Stimulated activated CD8-positive, alpha-beta memory T cell treated with anti-CD3 and anti-CD28 coated beads, Interleukin-12 subunit alpha, Interleukin-12 subunit beta, amount 100 ng/mL, for 24 hours (primary cell): Measurements from ENCODE around the gene SIAH2.
A peak's percentile ranks its signal among the peaks of the same experiment; 100 is the strongest.
"Not testable (repeated sequence)": the region's sequence is repeated elsewhere in the genome, so short reads cannot be mapped to it uniquely, and the experiment has no call there.

Experiments
- DNase-seq: peaks from one replicate; pipeline ENCODE4 v3.0.0-alpha.2; 2020; ENCODE audit errors: extremely low read depth

SIAH2 gene, protein sequence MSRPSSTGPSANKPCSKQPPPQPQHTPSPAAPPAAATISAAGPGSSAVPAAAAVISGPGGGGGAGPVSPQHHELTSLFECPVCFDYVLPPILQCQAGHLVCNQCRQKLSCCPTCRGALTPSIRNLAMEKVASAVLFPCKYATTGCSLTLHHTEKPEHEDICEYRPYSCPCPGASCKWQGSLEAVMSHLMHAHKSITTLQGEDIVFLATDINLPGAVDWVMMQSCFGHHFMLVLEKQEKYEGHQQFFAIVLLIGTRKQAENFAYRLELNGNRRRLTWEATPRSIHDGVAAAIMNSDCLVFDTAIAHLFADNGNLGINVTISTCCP

GRCh38 chr3:150763122-150763840, at the start of gene SIAH2:
TSS of gene SIAH2 (minus strand) at chr3:150763169. CDS start at chr3:150762849, 320 bp downstream.
- peak; percentile 85 for DNase-seq

- no peak for DNase-seq
Measured at GRCh38 chr3:150811984-150812383, 49.0 kb upstream of the SIAH2 start.

GRCh38 chr3:150810641-150811040, 47.7 kb upstream of the SIAH2 start:
- no peak for DNase-seq

- DNase-seq: no peak
Measured at GRCh38 chr3:150806185-150806835, 43.3 kb upstream of the SIAH2 start.

- DNase-seq: no peak
Measured at GRCh38 chr3:150805354-150805753, 42.4 kb upstream of the SIAH2 start.

DNA sequence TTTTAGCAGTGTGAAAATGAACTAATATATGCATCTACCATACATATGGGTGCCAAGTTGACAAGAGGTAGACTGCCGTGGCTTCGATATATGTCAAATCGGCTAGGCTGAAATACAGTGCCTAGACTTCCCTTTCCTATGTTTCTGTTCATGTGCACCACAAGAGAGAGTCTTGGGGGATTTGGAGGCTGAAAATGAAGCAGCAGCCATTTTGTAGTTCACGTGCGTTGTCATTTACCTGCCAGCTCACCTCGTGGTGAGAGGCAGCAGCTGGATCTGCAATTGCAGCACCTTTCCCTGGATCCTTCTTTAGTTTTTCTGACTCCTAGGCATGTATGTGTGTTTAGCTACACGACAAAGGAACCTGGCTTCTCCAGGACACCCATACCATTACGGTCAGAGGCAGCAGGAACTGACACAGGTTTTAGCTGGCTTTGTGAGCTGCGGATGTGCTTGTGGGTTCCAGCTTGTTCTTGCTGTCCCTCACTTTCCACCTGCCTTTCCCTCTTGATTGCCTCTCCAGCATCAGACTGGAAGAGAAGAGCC, 40.5 kb upstream of the SIAH2 start:
- no peak for DNase-seq

- DNase-seq: no peak
Measured at GRCh38 chr3:150800722-150801121, 37.8 kb upstream of the SIAH2 start.

DNA sequence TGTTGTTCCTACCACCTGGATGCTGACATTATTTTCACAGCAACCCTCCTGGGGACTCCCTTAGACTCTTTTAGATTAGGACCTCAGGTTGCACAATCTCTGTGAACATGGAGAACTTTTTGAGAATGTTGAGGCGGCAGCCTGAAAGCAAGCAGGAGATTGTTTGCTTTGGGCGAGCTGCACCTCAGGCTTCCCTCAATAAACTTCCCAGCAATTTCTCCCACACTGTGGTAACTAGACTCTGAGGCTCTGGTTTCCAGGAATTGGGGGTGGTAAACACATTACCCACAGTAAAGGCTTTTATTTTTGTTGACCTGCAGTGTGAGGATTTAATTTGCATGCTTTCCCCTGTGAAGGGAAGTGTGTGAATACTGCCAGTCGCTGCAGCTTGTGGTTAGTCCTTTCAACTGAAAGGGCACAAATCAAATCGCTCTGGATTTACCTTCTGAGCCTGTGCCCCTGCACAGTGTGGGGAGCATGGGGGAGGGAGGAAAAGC, 35.2 kb upstream of the SIAH2 start:
- DNase-seq: no peak

DNA sequence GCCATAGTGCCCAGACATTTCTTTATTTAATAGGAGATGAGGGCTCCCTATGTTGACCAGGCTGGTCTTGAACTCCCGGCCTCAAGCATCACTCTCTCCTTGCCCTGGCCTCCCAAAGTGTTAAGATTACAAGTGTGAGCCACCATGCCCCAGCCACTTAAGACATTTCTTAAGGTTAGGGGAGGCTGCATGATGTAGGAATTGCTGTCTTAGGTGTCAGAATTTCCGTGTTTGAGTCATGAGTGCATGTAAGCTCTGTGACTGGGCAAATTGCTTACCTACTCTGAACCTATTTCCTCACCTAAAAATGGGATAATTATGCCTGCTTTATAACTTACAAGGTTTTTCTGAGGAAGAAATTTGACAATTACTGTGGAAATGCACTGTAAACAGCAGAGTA, 34.2 kb upstream of the SIAH2 start:
- no peak for DNase-seq

DNA sequence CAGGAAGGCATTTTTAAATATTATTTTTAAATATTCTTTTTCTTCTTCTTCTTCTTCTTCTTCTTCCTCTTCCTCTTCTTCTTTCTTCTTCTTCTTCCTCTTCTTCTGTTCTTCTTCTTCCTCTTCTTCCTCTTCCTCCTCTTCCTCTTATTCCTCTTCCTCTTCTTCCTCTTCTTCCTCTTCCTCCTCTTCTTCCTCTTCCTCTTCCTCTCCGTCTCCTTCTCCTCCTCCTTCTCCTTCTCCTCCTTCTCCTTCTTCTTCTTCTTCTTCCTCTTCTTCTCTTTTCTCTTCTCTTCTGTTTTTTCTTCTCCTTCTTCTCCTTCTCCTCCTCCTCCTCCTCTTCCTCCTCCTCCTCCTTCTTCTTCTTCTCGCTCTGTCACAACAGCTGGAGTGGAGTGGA, 33.6 kb upstream of the SIAH2 start:
- not testable (repeated sequence) for DNase-seq

DNA sequence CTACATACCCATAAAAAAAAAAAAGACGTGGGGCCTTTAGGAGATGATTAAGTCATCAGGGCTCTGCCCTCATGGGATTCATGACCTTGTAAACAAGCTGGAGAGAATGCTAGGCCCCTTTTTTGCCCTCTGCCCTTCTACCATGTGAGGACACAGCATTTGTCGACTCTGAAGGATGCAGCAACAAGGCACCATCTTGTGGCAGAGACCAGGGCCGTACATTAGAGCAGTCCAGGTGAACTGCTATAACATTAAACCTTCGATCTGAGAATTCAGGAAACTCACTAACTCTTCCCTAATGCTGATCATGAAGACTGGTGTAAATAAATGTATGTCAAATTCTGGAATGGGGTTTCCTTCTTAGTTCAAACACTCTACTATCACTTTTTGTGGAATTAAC, 30.7 kb upstream of the SIAH2 start:
- DNase-seq: no peak

- no peak for DNase-seq
Measured at GRCh38 chr3:150790629-150791028, 27.7 kb upstream of the SIAH2 start.

DNA sequence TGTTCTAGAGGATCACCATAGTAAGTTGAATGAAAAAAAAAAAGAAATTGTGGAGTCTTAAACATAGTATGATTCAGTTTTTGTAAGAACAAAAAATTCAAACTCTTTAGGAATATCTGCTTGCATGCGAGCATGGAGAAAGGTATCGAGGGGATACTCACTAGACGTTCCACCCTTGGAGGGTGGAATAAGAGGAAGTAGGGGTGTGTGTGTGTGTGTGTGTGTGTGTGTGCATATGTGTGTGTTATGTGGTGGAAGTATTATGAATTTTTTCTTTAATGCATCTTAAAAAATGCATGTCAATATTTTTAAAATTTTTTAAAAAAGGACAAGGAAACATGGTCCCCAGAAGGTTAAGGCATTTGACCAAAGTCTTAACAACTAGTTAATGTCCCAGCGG, 26.5 kb upstream of the SIAH2 start:
- no peak for DNase-seq

GRCh38 chr3:150787741-150788370, 24.9 kb upstream of the SIAH2 start:
- DNase-seq: peak; percentile 66

DNA sequence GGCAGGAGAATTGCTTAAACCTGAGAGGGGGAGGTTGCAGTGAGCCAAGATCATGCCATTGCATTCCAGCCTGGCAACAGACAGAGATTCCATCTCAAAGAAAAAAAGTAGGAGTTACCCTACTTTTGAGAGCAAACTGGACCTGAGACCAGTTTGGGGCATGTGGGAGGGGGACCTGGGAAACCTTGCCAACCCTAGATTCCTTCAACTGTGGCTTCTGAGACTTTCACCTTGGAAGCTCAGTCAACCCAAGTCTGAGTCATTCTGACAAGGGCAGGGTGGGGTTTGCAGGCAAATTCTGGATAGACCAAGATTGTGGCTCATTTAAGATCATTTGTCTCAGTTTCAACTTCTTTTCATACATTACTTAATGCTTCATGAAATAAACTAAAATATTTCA, 23.8 kb upstream of the SIAH2 start:
- no peak for DNase-seq

DNA sequence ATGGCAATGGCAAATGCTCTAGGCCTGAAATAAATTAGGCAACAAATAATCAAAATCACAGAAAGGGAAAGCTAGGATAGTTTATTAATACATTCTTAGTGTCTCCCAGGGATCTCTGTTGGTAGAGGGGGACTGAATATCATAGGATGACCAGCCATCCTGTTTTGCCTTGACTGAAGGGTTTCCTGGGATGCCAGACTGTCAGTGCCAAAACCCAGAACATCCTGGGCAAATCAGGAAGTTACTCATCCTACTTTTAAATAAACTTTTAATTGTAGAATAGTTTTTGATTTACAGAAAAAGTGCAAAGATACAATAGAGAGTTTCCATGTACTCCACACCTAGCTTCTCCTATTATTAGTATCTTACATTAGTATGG, 21.8 kb upstream of the SIAH2 start:
- DNase-seq: no peak

- DNase-seq: no peak
Measured at GRCh38 chr3:150783920-150784746, 21.2 kb upstream of the SIAH2 start.

DNA sequence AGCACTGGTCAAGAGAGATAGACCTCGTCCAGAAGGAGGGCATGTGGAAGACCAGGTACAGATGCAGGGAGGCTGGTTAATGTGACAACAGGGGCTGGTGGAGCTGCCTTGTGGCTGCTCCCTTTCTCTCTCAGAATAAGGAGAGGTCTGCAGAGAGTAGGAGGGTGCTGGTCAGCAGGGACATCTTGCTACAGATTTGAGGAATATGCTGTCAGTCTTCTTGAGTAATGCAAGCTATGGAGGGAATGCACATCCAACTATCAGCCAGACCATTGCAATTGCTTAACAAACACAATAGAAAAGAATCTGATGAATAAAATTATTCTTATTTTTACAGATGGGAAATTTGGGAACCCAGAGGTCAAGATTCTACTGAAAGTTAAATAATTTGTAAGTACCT, 20.3 kb upstream of the SIAH2 start:
- no peak for DNase-seq

GRCh38 chr3:150779402-150779858, 16.5 kb upstream of the SIAH2 start:
- no peak for DNase-seq

GRCh38 chr3:150778793-150779401, 15.9 kb upstream of the SIAH2 start:
- no peak for DNase-seq
